HTERT RPE-1 (cell line): ENCODE results near the gene EML3.
"Not testable (repeated sequence)": the region's sequence is repeated elsewhere in the genome, so short reads cannot be mapped to it uniquely, and the experiment has no call there.

Source experiments
- in situ Hi-C: fragments of 300-500 bp; cut with MboI; formaldehyde crosslinking; loops from 4 replicates; pipeline ENCODE4 v1.14.3; 2020; ENCODE audit warnings: low sequenced_read_pairs

EML3 gene, protein sequence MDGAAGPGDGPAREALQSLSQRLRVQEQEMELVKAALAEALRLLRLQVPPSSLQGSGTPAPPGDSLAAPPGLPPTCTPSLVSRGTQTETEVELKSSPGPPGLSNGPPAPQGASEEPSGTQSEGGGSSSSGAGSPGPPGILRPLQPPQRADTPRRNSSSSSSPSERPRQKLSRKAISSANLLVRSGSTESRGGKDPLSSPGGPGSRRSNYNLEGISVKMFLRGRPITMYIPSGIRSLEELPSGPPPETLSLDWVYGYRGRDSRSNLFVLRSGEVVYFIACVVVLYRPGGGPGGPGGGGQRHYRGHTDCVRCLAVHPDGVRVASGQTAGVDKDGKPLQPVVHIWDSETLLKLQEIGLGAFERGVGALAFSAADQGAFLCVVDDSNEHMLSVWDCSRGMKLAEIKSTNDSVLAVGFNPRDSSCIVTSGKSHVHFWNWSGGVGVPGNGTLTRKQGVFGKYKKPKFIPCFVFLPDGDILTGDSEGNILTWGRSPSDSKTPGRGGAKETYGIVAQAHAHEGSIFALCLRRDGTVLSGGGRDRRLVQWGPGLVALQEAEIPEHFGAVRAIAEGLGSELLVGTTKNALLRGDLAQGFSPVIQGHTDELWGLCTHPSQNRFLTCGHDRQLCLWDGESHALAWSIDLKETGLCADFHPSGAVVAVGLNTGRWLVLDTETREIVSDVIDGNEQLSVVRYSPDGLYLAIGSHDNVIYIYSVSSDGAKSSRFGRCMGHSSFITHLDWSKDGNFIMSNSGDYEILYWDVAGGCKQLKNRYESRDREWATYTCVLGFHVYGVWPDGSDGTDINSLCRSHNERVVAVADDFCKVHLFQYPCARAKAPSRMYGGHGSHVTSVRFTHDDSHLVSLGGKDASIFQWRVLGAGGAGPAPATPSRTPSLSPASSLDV

DNA sequence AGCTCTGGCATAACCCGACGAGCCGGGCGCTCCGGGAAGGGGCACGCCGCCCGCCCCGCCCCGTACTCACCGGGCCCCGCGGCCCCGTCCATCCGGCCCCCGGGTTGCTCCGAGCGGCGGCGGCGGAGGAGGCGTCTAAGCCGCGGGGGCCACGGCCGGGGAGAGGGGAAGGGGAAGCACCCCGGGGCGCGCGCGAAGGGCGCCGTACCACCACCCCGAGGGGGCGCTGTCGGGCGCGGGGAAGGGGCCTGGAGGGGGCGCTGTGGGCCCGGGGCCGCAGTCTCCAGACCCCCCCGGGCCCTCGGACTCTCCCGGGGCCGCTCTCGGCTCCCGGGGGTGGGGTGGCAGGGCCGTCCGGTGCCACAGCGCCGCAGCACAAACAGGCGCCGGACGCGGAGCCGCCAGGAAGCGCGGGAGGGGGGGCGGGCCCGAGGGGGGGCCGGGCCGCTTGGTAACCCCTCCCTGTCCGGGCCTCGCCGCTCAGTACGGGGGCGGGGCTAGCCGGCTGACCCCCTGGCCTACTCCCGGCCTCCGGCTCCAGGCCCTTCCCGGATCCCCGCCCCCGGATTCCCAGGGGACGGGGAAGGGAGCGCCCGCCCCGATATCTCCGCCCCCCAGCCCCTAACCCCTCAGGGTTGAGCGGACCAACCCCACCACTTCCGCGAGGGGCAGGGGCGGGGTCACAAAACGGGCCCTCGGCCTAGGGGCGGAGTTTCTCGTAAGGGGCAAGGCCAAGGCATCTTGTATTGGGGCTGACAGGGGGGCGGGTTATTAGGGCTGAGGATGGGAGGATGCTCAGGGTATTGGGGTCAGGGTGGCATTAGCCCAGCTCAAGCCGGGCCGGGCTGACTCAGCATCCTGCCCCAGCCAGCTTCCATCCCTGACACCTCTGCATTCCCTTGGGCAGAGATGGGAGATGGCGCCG, at the start of gene EML3, which contains the start of gene ROM1:
TSS of gene EML3 (minus strand) at position 410 of the 925 bp plus-strand sequence. CDS start at position 92, 318 bp downstream.
TSS of gene ROM1 (plus strand) at position 892 of the 925 bp plus-strand sequence. CDS start at position 917, 25 bp downstream.
- in situ Hi-C loops: no loop called here

- in situ Hi-C loops: no loop called here
Observed at GRCh38 chr11:62656796-62657429, 44.3 kb upstream of the EML3 start.

GRCh38 chr11:62654297-62654696, 41.7 kb upstream of the EML3 start:
- in situ Hi-C loops: no loop called here

DNA sequence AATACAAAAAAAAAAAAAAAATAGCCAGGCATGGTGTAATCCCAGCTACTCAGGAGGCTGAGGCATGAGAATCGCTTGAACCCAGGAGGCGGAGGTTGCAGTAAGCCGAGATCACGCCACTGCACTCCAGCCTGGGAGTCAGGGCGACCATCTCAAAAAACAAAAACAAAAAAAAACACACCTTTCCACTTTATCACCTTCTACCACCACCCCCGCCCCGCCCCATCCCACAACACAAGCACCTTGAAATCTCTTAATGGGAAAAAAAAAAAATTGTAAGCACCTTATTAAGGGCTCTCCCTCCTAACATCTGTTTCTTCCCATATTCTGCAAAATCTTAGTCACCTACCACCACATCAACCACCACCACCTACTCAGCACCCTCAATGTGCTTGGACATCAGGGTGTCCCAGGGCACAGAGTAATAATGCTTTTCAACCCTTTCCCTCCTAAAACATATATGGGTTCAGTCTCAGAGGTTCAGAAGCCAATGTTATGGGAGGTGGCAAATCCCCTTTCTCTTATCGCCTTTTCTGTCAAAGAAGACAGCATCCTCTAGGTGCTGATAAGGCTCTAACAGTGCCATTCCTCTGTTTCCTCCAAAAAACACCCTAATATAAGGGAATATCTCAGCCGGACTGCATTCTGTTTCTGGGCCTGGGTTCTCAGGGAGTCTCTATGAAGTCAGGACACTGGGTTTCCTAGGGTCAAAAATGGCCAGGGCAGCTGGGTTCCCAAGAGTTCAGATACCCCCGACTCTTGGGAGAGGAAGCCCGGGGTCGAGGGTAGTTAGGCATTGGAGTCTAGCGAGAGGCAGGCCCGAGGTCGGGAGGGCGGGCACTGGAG, 39.8 kb upstream of the EML3 start:
- in situ Hi-C loops: no loop called here

DNA sequence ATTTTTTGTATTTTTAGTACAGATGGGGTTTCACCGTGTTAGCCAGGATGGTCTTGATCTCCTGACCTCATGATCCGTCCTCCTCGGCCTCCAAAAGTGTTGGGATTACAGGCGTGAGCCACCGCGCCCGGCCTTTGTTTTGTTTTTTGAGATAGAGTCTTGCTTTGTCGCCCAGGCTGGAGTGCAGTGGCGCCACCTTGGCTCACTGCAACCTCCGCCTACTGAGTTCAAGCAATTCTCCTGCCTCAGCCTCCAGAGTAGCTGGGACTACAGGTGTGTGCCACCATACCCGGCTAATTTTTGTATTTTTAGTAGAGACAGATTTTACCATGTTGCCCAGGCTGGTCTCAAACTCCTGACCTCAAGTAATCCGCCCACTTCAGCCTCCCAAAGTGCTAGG, 37.7 kb upstream of the EML3 start:
- in situ Hi-C loops: not testable (repeated sequence)

GRCh38 chr11:62649486-62649885, 36.9 kb upstream of the EML3 start:
- in situ Hi-C loops: no loop called here

DNA sequence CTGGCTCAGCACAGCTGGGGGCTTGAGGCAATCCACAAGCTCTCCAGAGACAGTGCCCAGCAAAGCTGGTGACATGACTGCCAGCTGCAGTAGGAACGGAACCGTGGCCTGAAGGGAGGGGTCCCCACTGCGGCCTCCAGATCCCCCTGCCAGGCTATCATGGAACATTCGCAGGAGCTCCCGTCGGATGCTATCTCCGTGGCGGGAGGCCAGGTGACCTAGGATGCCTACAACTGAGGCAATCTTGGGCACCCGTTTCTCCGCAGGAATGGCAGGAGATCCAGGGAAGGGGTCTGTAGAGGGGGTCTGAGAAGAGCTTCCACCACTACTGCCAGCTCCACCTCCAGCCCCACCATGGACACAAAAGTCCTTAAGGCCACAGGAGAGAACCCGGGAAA, 36.4 kb upstream of the EML3 start:
- in situ Hi-C loops: no loop called here

DNA sequence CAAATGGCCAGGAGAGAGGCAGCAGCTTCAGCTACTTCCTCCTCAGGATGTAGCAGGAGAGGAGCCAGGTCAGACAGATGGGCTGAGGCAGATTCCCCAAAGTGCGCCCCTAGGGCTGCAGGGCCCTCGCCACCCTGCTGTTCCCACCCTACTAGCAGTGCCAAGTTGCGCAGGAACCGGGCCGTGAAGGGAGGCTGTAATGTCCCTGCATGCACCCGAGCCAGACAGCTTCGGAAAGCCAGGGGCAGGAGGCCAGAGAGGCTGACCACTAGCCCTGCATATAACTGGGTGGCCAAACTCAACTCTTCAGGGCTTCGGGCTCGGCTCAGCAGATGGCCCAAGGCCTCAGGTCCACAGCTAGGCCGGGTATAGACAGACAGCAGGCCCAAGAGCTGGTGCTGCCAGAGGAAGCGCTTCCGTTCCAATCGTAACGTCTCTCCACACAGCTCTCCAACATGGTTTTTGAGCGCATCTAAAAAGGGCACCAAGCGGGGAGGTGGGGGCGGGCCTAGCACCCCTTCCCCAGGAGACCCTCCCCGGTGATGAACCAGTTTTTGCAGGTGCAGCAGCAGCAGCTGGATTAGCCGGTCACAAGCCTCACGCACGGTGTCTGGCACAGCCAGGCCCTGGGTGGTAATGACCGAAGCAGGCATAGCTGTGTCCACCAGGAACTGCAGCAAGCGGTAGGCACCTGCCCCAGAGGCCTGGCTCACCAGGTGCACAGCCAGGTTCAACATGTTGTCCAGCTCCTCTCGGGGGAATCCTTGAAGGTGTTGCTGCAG, 35.8 kb upstream of the EML3 start:
- in situ Hi-C loops: no loop called here

DNA sequence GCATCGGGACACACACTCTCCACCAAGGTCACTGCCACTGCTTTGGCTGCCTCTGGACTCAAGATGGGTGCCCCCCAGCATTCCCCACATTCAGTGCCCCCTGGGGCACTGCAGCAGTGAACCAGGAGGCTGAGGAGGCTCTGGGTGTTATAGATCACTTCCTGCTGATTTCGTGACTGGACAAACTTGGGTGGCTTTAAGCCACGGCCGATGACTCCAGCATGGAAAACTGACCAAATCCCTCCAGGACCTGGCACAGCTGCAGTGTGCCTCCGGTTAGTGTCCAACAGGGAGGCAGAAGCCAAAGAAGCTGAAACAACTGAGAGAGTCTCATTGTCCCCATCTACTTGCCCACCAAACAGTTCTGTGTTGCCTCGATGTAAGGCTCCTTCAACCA, 35.0 kb upstream of the EML3 start:
- in situ Hi-C loops: no loop called here

DNA sequence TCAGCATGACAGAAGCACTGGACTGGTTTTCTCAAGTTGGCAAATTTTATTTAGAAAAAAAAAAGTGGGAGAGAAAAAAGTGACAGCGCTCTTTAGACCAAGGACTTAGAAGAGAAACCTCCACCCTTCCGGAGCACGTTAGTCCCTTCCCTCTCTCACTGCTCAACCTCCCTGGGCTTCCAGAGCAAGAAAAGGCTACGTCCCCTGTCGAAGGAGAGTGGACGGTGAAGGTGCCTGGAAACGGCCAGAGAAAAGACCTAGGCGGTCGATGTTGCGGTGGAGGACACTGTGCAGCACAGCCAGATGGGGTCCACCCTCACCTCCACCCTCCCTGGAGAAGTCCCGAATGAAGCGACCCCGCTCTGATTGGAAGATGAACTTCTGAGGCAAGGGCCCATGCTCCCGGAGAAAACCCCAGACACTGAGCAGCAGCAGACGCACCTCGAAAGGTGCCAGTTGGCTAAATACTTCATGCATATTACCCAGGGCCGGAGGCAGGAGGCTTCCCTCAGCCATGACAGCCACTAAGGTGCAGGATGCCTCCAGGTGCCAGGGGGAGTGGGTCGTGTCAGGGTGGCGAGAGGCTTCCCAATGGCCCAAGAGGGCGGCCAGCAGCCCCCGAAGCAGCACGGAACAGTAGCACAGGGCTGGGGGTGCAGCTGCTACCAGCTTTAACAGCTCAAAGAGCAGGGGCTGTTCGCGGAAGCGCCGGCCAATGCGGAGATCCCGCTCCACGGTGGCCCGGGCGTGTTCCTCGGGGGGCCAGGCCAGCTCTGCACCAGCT, 34.4 kb upstream of the EML3 start:
- in situ Hi-C loops: no loop called here

- in situ Hi-C loops: no loop called here
Observed at GRCh38 chr11:62645946-62646824, 33.6 kb upstream of the EML3 start, which contains the start of gene GANAB. GANAB (minus strand) TSS chr11:62646613; CDS start chr11:62646599, 14 bp downstream.

DNA sequence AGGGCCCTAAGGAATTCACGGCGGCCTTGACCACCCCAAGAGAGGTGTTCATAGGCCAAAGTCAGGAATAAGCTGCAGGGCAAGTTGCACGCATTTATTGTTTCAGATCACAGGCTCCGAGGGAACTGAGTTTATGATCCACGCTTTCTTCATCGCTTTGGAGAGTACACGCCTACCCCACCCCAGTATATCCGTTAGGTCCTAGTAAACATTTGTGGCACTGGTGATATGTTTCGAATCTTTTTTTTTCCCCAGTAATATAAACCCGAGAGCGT, 33.0 kb upstream of the EML3 start:
- in situ Hi-C loops: no loop called here

- in situ Hi-C loops: no loop called here
Observed at GRCh38 chr11:62644220-62644619, 31.6 kb upstream of the EML3 start.

- in situ Hi-C loops: no loop called here
Observed at GRCh38 chr11:62632492-62632891, 19.9 kb upstream of the EML3 start.

DNA sequence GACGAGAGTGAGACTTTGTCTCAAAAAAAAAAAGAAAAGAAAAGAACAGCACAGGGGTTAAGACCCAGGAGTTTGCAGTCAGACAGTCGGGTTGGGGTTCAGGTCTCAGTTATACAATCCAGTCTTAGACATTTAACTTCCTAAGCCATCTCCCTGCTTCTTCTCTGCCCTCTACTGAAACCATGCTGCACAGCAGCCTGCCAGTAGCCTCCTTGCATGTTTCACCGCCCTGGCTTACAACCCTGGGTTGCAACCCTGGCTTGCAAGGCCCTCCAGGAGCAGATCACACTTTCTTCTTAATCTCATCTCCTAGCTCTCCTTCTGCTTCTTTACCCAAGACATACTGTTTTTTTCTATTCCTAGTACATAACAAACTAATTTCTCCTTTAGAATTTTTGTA, 15.1 kb upstream of the EML3 start:
- in situ Hi-C loops: no loop called here

DNA sequence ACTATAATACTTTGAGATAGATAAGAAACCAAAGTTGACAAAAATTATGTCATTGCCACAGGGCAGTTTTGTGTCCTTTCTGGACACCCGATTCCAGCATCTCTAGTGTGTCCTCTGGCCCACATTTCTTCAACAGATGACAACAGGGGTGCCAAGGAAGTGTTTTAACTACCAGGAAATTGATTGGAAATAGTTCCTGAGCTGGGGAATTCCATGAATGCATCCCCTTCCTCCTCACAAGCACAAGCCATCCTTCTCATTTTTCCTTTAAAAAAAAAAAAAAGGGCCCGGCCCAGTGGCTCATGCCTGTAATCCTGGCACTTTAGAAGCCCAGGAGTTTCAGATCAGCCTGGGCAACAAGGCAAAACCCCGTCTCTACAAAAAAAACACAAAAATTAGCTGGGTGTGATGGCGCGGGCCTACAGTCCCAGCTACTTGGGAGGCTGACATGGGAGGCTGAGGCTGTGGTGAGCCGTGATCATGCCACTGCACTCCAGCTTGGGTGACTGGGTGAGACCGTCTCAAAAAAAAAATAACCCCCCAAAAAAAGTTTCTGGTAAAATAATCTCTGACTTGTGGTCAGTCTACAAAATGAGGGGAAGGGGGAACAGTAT, 10.0 kb upstream of the EML3 start:
- in situ Hi-C loops: no loop called here
